Kidney glomerular epithelial cell (primary cell): ENCODE data around the gene FANCC.

Experiments used
- DNase-seq: peaks from one replicate; lab custom pipeline; 2025; lab: John Stamatoyannopoulos, UW

Gene FANCC

DNA sequence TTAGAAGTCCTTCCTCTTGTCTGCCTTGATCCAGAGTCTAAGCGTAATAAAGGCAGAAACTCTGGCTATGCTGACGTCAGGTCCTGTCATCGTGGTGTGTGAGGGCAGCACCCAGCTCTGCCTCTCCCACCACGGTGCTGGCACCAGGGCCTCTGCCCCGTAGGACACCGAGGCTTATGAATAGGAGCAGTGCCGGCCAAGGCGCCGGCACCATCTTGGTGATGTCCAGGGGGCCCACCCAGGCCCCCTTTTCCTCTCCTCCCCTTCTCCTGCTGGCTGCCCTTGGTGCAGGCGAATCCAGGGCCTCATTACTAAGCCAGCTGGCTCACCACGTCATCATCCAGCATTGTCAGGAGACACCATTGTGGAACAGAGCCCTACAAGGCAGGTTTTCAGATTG is 252.3 kb downstream of the FANCC start:
- DNase-seq: no peak

DNA sequence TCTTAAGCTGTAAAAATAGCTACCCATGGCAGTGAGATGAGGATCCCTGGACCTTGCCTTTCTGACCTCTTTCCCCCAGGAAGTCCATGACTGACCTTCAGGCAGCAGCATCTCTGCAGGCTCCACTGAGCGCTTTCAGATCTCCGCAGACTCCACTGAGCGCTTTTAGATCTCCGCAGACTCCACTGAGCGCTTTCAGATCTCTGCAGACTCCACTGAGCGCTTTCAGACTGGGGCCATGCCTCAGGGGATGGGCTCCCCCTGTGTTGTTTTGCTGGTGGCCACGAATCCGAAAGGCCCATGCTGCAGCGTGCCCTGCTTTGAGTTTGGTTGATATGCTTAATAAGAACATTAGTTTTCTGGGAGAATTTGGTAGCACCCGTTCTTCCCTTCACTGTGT is 254.2 kb downstream of the FANCC start:
- DNase-seq: no peak

DNA sequence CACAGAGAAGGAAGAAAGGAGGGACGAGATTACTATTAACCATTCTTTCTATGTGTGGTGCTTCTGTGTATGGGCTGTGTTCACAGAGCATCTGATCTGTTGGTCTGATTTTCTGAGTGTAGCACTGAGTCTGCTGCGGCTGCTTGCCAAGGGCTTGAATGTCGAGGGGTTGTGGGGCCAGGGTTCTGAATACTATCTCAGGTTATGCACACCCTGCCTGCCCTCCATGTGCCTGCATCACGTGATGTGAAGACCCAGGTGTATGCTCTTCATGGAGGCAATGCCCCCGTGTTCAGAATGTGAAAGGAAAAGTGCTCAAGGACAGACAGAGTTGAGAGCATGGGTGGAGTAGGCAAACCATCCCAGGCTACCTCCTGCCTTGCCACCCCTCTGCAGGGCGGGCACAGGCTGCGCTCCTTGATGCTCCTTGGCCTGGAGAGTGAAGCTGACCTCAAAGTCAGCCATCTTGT is 254.9 kb downstream of the FANCC start:
- no peak for DNase-seq

- no peak for DNase-seq
Observed at GRCh38 chr9:95061916-95062595, 255.5 kb downstream of the FANCC start.

- DNase-seq: no peak
Observed at GRCh38 chr9:95060916-95061315, 256.6 kb downstream of the FANCC start.

DNA sequence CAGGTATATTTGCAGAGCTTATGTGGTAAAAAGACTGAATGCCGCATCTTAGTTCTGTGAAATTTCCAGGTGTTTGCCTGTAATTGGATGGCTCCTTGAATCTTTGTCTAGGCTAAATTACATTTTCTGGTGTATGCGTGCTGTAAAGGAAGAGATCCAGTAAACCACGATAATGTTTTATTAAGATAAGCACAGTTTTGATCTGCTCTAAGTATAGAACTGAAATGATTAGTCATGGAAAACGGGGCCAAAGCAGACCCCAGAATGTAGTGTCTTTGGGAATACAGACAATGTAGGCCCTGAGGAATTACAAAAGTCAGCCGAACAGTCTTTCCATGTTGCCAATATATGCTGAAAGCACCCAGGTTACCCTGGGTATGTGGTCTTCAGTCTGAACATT is 257.3 kb downstream of the FANCC start:
- DNase-seq: no peak

- DNase-seq: no peak
Observed at GRCh38 chr9:95058795-95059386, 258.6 kb downstream of the FANCC start.

GRCh38 chr9:95058121-95058785 is 259.3 kb downstream of the FANCC start:
- no peak for DNase-seq

DNA sequence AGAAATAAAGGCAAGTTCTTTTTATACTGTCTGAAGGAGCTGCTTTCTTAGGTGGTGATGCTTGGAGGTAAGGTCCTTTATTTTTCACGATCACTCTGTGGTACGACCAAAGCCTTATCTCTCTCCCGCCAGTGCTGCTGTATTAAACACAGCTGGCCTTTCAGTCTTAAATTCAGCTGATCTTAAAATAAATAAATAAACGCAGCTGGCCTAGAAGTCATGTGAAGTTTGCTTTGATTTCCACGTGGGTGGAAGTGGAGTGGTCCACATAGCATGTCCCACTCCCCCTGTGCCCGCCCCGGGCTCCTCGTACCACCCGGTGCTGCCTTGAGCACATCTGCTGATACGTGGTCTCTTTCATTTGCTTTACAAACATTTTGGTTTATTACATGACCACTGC is 260.4 kb downstream of the FANCC start:
- DNase-seq: no peak

- DNase-seq: no peak
Observed at GRCh38 chr9:95055851-95056551, 261.5 kb downstream of the FANCC start.

GRCh38 chr9:95055334-95055850 is 262.1 kb downstream of the FANCC start:
- no peak for DNase-seq

DNA sequence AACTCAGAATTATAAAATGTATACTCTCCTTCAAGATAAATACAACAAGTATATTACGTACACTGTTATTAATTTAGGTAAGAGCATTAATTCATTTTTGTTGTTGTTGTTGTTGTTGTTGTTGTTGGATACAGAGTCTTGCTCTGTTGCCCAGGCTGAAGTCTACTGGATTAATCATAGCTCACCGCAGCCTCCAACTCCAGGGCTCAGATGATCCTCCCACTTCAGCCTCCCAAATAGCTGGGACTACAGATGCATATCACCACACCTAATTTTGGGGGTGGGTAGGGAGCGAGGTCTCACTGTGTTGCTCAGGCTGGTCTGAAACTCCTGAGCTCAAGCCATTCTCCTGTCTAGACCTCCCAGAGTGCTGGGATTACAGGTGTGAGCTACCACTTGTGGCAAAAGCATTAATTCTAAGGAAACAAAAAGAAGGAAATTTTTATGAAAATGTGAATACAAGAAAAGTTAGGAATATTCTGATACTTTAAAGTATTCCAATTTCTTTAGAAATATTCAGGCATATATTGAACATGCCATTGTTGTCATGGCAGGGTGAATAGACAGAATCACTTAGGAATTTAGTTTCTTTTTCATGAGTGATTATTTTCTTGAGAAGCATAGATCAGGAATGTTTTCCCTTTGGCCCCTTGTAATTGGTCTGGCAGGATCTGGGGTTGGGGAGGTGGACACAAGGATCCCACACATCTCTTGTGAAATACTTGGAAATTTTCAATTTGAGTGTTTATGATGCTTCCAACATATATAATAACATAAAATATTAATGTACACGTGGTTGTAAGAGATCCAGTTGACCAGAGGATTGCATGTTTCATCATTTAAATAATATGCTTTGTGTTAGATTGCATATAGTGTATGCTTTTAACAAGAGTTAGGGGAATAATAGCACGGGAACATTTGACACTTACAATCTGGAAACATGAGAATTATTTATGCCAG is 263.6 kb downstream of the FANCC start:
- DNase-seq: no peak

- no peak for DNase-seq
Observed at GRCh38 chr9:95049761-95050160, 267.7 kb downstream of the FANCC start.
